ENCODE data around the gene COL13A1.

The COL13A1 gene

GRCh38 chr10:69885379-69886013 lies 83.8 kb downstream of the COL13A1 start:
- no peak for DNase-seq (ENCODE audit: low read depth, low spot score)

- no peak for DNase-seq (ENCODE audit: low read depth, low spot score)
Measured at GRCh38 chr10:69888882-69889584, 87.3 kb downstream of the COL13A1 start.

GRCh38 chr10:69890065-69890847 lies 88.5 kb downstream of the COL13A1 start:
- no peak for DNase-seq (ENCODE audit: low read depth, low spot score)

GRCh38 chr10:69891057-69891617 lies 89.4 kb downstream of the COL13A1 start:
- DNase-seq (ENCODE audit: low read depth, low spot score) = no peak

GRCh38 chr10:69892406-69892805 lies 90.7 kb downstream of the COL13A1 start:
- no peak for DNase-seq (ENCODE audit: low read depth, low spot score)

- no peak for DNase-seq (ENCODE audit: low read depth, low spot score)
Measured at GRCh38 chr10:69892816-69893215, 91.1 kb downstream of the COL13A1 start.

GRCh38 chr10:69893271-69893900 lies 91.7 kb downstream of the COL13A1 start:
- DNase-seq (ENCODE audit: low read depth, low spot score) = no peak

GRCh38 chr10:69894156-69894555 lies 92.5 kb downstream of the COL13A1 start:
- no peak for DNase-seq (ENCODE audit: low read depth, low spot score)

- no peak for DNase-seq (ENCODE audit: low read depth, low spot score)
Measured at GRCh38 chr10:69895759-69896158, 94.1 kb downstream of the COL13A1 start.

GRCh38 chr10:69896606-69897231 lies 95.0 kb downstream of the COL13A1 start:
- DNase-seq (ENCODE audit: low read depth, low spot score) = no peak

- no peak for DNase-seq (ENCODE audit: low read depth, low spot score)
Measured at GRCh38 chr10:69897432-69897831, 95.7 kb downstream of the COL13A1 start.

GRCh38 chr10:69897999-69898398 lies 96.3 kb downstream of the COL13A1 start:
- DNase-seq (ENCODE audit: low read depth, low spot score) = no peak

GRCh38 chr10:69898524-69898923 lies 96.8 kb downstream of the COL13A1 start:
- DNase-seq (ENCODE audit: low read depth, low spot score) = no peak

GRCh38 chr10:69898941-69899340 lies 97.2 kb downstream of the COL13A1 start:
- DNase-seq (ENCODE audit: low read depth, low spot score) = no peak

- no peak for DNase-seq (ENCODE audit: low read depth, low spot score)
Measured at GRCh38 chr10:69899727-69900595, 98.3 kb downstream of the COL13A1 start.

GRCh38 chr10:69901022-69901421 lies 99.3 kb downstream of the COL13A1 start:
- DNase-seq (ENCODE audit: low read depth, low spot score) = no peak

- DNase-seq (ENCODE audit: low read depth, low spot score) = no peak
Measured at GRCh38 chr10:69901628-69902505, 100.2 kb downstream of the COL13A1 start.

GRCh38 chr10:69902835-69903535 lies 101.3 kb downstream of the COL13A1 start:
- DNase-seq (ENCODE audit: low read depth, low spot score) = no peak

- DNase-seq (ENCODE audit: low read depth, low spot score) = no peak
Measured at GRCh38 chr10:69904533-69904932, 102.8 kb downstream of the COL13A1 start.
